SK-N-SH (cell line): ENCODE results near the gene CFAP57. TPM values are rescaled to one million over a fixed set of nuclear protein-coding genes. Genes with fewer than 3 reads are reported as not detected.

Experiments used
- CTCF ChIA-PET: fragments of 300-600, 350-600 bp; formaldehyde crosslinking; extraction: SDS; loops from one replicate; lab custom pipeline; 2021; lab: Yijun Ruan, JAX
- POLR2A ChIA-PET: fragments of 350-600 bp; sonication (Branson Sonifier 250); formaldehyde crosslinking; extraction: SDS; loops from one replicate; lab custom pipeline; 2020; ENCODE audit warnings: antibody characterized with exemption, inconsistent platforms; lab: Yijun Ruan, JAX
- DNase-seq: peaks from one replicate; pipeline ENCODE4 v3.0.0; 2012
- H2AFZ ChIP-seq: fragments of 200-600 bp; sonication (generic); 2 replicates; pipeline ENCODE4 v1.8.1; 2016; ENCODE audit warnings: antibody characterized with exemption, mild to moderate bottlenecking, low read depth
- H3F3A ChIP-seq: fragments of 200-600 bp; sonication (generic); replicated peaks from 2 replicates; pipeline ENCODE3; 2016; ENCODE audit warnings: antibody characterized with exemption, mild to moderate bottlenecking; ENCODE audit not compliant: insufficient read depth
- H3K27ac ChIP-seq, 2 experiments: fragments of 200-500 bp in 1 of 2; fragments of 200-600 bp in 1 of 2; sonication (Bioruptor generic) in 1 of 2; sonication (generic), shearing (Covaris generic) in 1 of 2; 2 replicates each; pipeline versions ENCODE4 v1.5.1 to v1.6.1; 2014 to 2016; ENCODE audit warnings: low read depth in 2 of 2, inconsistent platforms in 1 of 2, low read length in 1 of 2, mild to moderate bottlenecking in 1 of 2, mixed read lengths in 1 of 2
- H3K27me3 ChIP-seq: fragments of 200-600 bp; sonication (generic), shearing (Covaris generic); 2 replicates; pipeline ENCODE4 v1.6.1; 2016; ENCODE audit warnings: mixed run types; ENCODE audit not compliant: insufficient read depth
- H3K36me3 ChIP-seq, 2 experiments: fragments of 200-500 bp in 1 of 2; fragments of 200-600 bp in 1 of 2; sonication (Bioruptor generic) in 1 of 2; sonication (generic) in 1 of 2; replicated peaks in 1 of 2; 2 replicates each; pipeline versions ENCODE3 to v1.5.1; 2014 to 2016; ENCODE audit warnings: low read length in 1 of 2, mild to moderate bottlenecking in 1 of 2; ENCODE audit not compliant: insufficient read depth in 2 of 2, control insufficient read depth in 1 of 2
- H3K4me1 ChIP-seq, 2 experiments: fragments of 200-500 bp in 1 of 2; fragments of 200-600 bp in 1 of 2; sonication (Bioruptor generic) in 1 of 2; sonication (generic), shearing (Covaris generic) in 1 of 2; 2 replicates each; pipeline versions ENCODE4 v1.5.1 to v1.6.1; 2014 to 2016; ENCODE audit warnings: low read depth in 1 of 2, low read length in 1 of 2, mixed run types in 1 of 2; ENCODE audit not compliant: insufficient read depth in 2 of 2, control insufficient read depth in 1 of 2
- H3K4me2 ChIP-seq: fragments of 200-600 bp; sonication (generic), shearing (Covaris generic); 2 replicates; pipeline ENCODE4 v1.6.1; 2017; ENCODE audit warnings: mixed run types
- H3K4me3 ChIP-seq, 2 experiments: fragments of 200-500 bp in 1 of 2; fragments of 200-600 bp in 1 of 2; sonication (Bioruptor generic) in 1 of 2; sonication (generic), shearing (Covaris generic) in 1 of 2; 2 replicates each; pipeline versions ENCODE4 v1.5.1 to v1.8.1; 2014 to 2016; ENCODE audit warnings: low read depth in 2 of 2, inconsistent platforms in 1 of 2, low read length in 1 of 2, mild to moderate bottlenecking in 1 of 2, mixed read lengths in 1 of 2, moderate library complexity in 1 of 2
- H3K79me2 ChIP-seq: fragments of 200-600 bp; sonication (generic); 2 replicates; pipeline ENCODE4 v1.8.1; 2017; ENCODE audit warnings: mild to moderate bottlenecking; ENCODE audit not compliant: insufficient read depth
- H3K9ac ChIP-seq: fragments of 200-600 bp; sonication (generic); 2 replicates; pipeline ENCODE4 v1.6.1; 2017; ENCODE audit warnings: mixed run types
- H3K9me2 ChIP-seq: fragments of 200-600 bp; sonication (generic); 2 replicates; pipeline ENCODE4 v1.6.1; 2017; ENCODE audit warnings: mixed run types
- H3K9me3 ChIP-seq: fragments of 200-600 bp; sonication (generic); 2 replicates; pipeline ENCODE4 v1.6.1; 2017; ENCODE audit warnings: mixed run types, mild to moderate bottlenecking, moderate library complexity
- H4K20me1 ChIP-seq: fragments of 200-600 bp; sonication (generic); 2 replicates; pipeline ENCODE4 v1.6.1; 2017; ENCODE audit warnings: mild to moderate bottlenecking, mixed run types; ENCODE audit not compliant: insufficient read depth
- EP300 ChIP-seq, 2 experiments: IDR thresholded peaks; 2 replicates each; pipeline versions ENCODE4 v1.4.0 to v1.6.1; 2012; ENCODE audit warnings: borderline replicate concordance in 1 of 2, low read depth in 1 of 2, low read length in 1 of 2
- EZH2phosphoT487 ChIP-seq: fragments of 200-600 bp; sonication (generic); IDR thresholded peaks from 2 replicates; pipeline ENCODE4 v1.6.1; 2017; ENCODE audit warnings: low read depth, mixed run types, mild to moderate bottlenecking, antibody characterized with exemption, moderate library complexity, borderline replicate concordance
- GABPA ChIP-seq: IDR thresholded peaks from 2 replicates; pipeline ENCODE4 v1.4.0; 2012; ENCODE audit warnings: low read depth, mild to moderate bottlenecking
- IRF3 ChIP-seq: fragments of 150-350 bp; IDR thresholded peaks from 2 replicates; pipeline ENCODE4 v1.6.1; 2016; ENCODE audit warnings: mild to moderate bottlenecking, low read depth, low read length
- JUND ChIP-seq: IDR thresholded peaks from 2 replicates; pipeline ENCODE4 v1.4.0; 2012
- MEF2A ChIP-seq: IDR thresholded peaks from 2 replicates; pipeline ENCODE4 v1.4.0; 2012; ENCODE audit warnings: low read depth, borderline replicate concordance
- MXI1 ChIP-seq: IDR thresholded peaks from 2 replicates; pipeline ENCODE4 v1.6.1; 2012; ENCODE audit warnings: mild to moderate bottlenecking, low read depth, low read length, improper control_type of control experiment
- NRF1 ChIP-seq: IDR thresholded peaks from 2 replicates; pipeline ENCODE4 v1.6.1; 2012; ENCODE audit warnings: low read depth, mild to moderate bottlenecking, low read length
- POLR2AphosphoS5 ChIP-seq: IDR thresholded peaks from 2 replicates; pipeline ENCODE4 v1.6.1; 2012; ENCODE audit warnings: low read depth, low read length
- RAD21 ChIP-seq: IDR thresholded peaks from 2 replicates; pipeline ENCODE4 v1.6.1; 2012; ENCODE audit warnings: mild to moderate bottlenecking, low read length
- RCOR1 ChIP-seq: fragments of 150-350 bp; IDR thresholded peaks from 2 replicates; pipeline ENCODE4 v1.6.1; 2017; ENCODE audit warnings: antibody characterized with exemption, low read length
- SIN3A ChIP-seq: IDR thresholded peaks from 2 replicates; pipeline ENCODE4 v1.6.1; 2012; ENCODE audit warnings: low read depth, mild to moderate bottlenecking, low read length, moderate library complexity, borderline replicate concordance
- SMC3 ChIP-seq: IDR thresholded peaks from 2 replicates; pipeline ENCODE4 v1.6.1; 2012; ENCODE audit warnings: low read depth, low read length, improper control_type of control experiment
- TAF1 ChIP-seq: IDR thresholded peaks from 2 replicates; pipeline ENCODE4 v1.6.1; 2012; ENCODE audit warnings: low read depth, mild to moderate bottlenecking, low read length, moderate library complexity, borderline replicate concordance
- USF1 ChIP-seq: IDR thresholded peaks from 2 replicates; pipeline ENCODE4 v1.4.0; 2012; ENCODE audit warnings: low read depth, borderline replicate concordance
- USF2 ChIP-seq: fragments of 150-350 bp; IDR thresholded peaks from 2 replicates; pipeline ENCODE4 v1.6.1; 2017; ENCODE audit warnings: antibody characterized with exemption, low read length, low read depth, borderline replicate concordance
- YY1 ChIP-seq: IDR thresholded peaks from 2 replicates; pipeline ENCODE4 v1.4.0; 2012; ENCODE audit warnings: low read depth, mild to moderate bottlenecking
- WGBS: methylation state at CpG from one replicate; pipeline ENCODE4 v1.1.6; 2017; ENCODE audit warnings: low lambda C conversion rate; 5-methylcytosine and 5-hydroxymethylcytosine counted together
- polyA plus RNA-seq, 3 experiments: library from polyadenylated mRNA; depleted of rRNA; stranded (reverse); fragments of >200 nt; gene quantifications; 2 replicates each; pipeline ENCODE4 v1.2.3, GENCODE V29; 2012

Gene CFAP57
- polyA plus RNA-seq, 1 of the 3 experiments (the other 2 are of a cell fraction), result 0.36 TPM

- Histone ChIP-seq H3K4me2 (no peak overlapping the region), H3K9me3 (no peaks in the 10 kb centered on the region), H3K4me1 (peaks cover 6 to 8% of the 10 kb centered on the region in 2 experiments; a peak in 2 of 4 replicates)
- POLR2A ChIA-PET, result no interaction called here
- CTCF ChIA-PET, result interaction anchor here (1.1 to 3.6 kb wide), 2 partner anchors 123 to 180 kb away, joined by 3 to 17 read pairs; no protein-coding TSS in a partner anchor
- TF ChIP-seq MEF2A (no peak), SIN3A (no peak), EP300 (IDR thresholded peaks at IDR 0.05; ENCODE audit: borderline replicate concordance in 1 of 2, low read depth in 1 of 2, low read length in 1 of 2) (no peak), USF2 (no peak), SMC3 (no peak), JUND (no peak), USF1 (no peak), RAD21 (no peak), POLR2AphosphoS5 (no peak), RCOR1 (no peak), MXI1 (no peak), EZH2phosphoT487 (no peak), GABPA (no peak)
- TF ChIP-seq, all 33 proteins: peak for 0
- no peak overlapping the region for H3K27ac ChIP-seq
- H3K9me2 ChIP-seq, result no peaks in the 10 kb centered on the region
- no peak overlapping the region for H2AFZ ChIP-seq
- no peaks in the 10 kb centered on the region for H3K79me2 ChIP-seq
- WGBS, result 89% methylated on average over 17 of the region's 17 CpGs
- no peak for DNase-seq
- H3K9ac ChIP-seq, result no peak overlapping the region
- H3K27me3 ChIP-seq, result no peaks in the 10 kb centered on the region
- H3F3A ChIP-seq, result peaks cover 6% of the 10 kb centered on the region
- H3K36me3 ChIP-seq, result no peaks in the 10 kb centered on the region
- H4K20me1 ChIP-seq, result no peaks in the 10 kb centered on the region
- no peak overlapping the region for H3K4me3 ChIP-seq
Measured at GRCh38 chr1:43234267-43234666, 62.1 kb downstream of the CFAP57 start.

- no peak for DNase-seq
- Histone ChIP-seq H4K20me1 (no peaks in the 10 kb centered on the region), H3K9ac (no peak overlapping the region), H3K4me2 (no peak overlapping the region), H3K79me2 (no peaks in the 10 kb centered on the region), H3K4me3 (no peak overlapping the region), H3K36me3 (no peaks in the 10 kb centered on the region), H3K9me3 (no peaks in the 10 kb centered on the region), H3K27me3 (no peaks in the 10 kb centered on the region), H3K4me1 (peaks cover 6 to 8% of the 10 kb centered on the region in 2 experiments; a peak in 2 of 4 replicates), H2AFZ (no peak overlapping the region), H3K27ac (no peak overlapping the region), H3F3A (peaks cover 6% of the 10 kb centered on the region), H3K9me2 (no peaks in the 10 kb centered on the region)
- POLR2A ChIA-PET, result no interaction called here
- 67% methylated on average over 8 of the region's 8 CpGs for WGBS
- TF ChIP-seq MEF2A, result no peak
- no peak for TF ChIP-seq EP300 (IDR thresholded peaks at IDR 0.05; ENCODE audit: borderline replicate concordance in 1 of 2, low read depth in 1 of 2, low read length in 1 of 2)
- no peak for TF ChIP-seq YY1
- no peak for TF ChIP-seq EZH2phosphoT487
- no peak for TF ChIP-seq NRF1
- peak; percentile 45; the same call in 1 of the 2 replicates for TF ChIP-seq RCOR1
- no peak for TF ChIP-seq IRF3
- TF ChIP-seq TAF1, result no peak
- CTCF ChIA-PET, result interaction anchor here (1.9 to 3.6 kb wide), 2 partner anchors 8 to 179 kb away, joined by 11 to 17 read pairs; no protein-coding TSS in a partner anchor
Measured at GRCh38 chr1:43235040-43235439, 62.9 kb downstream of the CFAP57 start.
